Measurements from ENCODE around the gene GHR. TPM values are rescaled to one million over a fixed set of nuclear protein-coding genes. Genes with fewer than 3 reads are reported as not detected.
A peak's percentile ranks its signal among the peaks of the same experiment; 100 is the strongest.

Gene GHR
- total RNA-seq, 4 donors from 2014 or later, result 38.9 to 105 (median 74.8) TPM

GRCh38 chr5:42645138-42645537, 221.9 kb downstream of the GHR start:
- H3K27ac ChIP-seq, result peak overlapping the region in 1 of 4 donors; percentile 17
- ATAC-seq, result no peak
- no peaks in the 10 kb centered on the region for H3K36me3 ChIP-seq
- intact Hi-C loops (cut with DNase I; ENCODE audit: low total_unique reads), result no loop called here
- DNase-seq, result no peak
- H3K27me3 ChIP-seq, result no peaks in the 10 kb centered on the region
- in situ Hi-C loops (cut with MboI; ENCODE audit: low sequenced_read_pairs in 4 of 4), result no loop called here
- TF ChIP-seq CTCF (IDR thresholded peaks at IDR 0.05 in 4 of 5, conservative IDR thresholded peaks at IDR 0.05 in 1 of 5) (no peak), POLR2A (IDR thresholded peaks at IDR 0.05) (no peak)
- no peak overlapping the region for H3K4me3 ChIP-seq
- no peaks in the 10 kb centered on the region for H3K9me3 ChIP-seq
- peaks cover 49 to 55% of the 10 kb centered on the region in 2 donors for H3K4me1 ChIP-seq

- Histone ChIP-seq H3K4me3 (no peak overlapping the region), H3K9me3 (no peaks in the 10 kb centered on the region), H3K36me3 (no peaks in the 10 kb centered on the region), H3K27ac (peak overlapping the region in 2 of 4 donors; percentile 29 to 32), H3K4me1 (peaks cover 53 to 71% of the 10 kb centered on the region in 2 donors), H3K27me3 (no peaks in the 10 kb centered on the region)
- intact Hi-C loops (cut with DNase I; ENCODE audit: low total_unique reads), result no loop called here
- DNase-seq (no peak), ATAC-seq (no peak)
- in situ Hi-C loops (cut with MboI; ENCODE audit: low sequenced_read_pairs in 4 of 4), result no loop called here
- TF ChIP-seq CTCF (IDR thresholded peaks at IDR 0.05 in 4 of 5, conservative IDR thresholded peaks at IDR 0.05 in 1 of 5) (no peak), POLR2A (IDR thresholded peaks at IDR 0.05) (no peak)
Observed at GRCh38 chr5:42648036-42648435, 224.8 kb downstream of the GHR start.

- Histone ChIP-seq H3K36me3 (no peaks in the 10 kb centered on the region), H3K9me3 (no peaks in the 10 kb centered on the region), H3K4me1 (peaks cover 53 to 71% of the 10 kb centered on the region in 2 donors), H3K4me3 (no peak overlapping the region), H3K27me3 (no peaks in the 10 kb centered on the region), H3K27ac (peak overlapping the region in 1 of 4 donors; percentile 32)
- ATAC-seq, result no peak
- TF ChIP-seq POLR2A (IDR thresholded peaks at IDR 0.05), result no peak
- in situ Hi-C loops (cut with MboI; ENCODE audit: low sequenced_read_pairs in 4 of 4) (no loop called here), intact Hi-C loops (cut with DNase I; ENCODE audit: low total_unique reads) (no loop called here)
- no peak for DNase-seq
Observed at GRCh38 chr5:42648915-42649314, 225.7 kb downstream of the GHR start.

- H3K4me3 ChIP-seq, result no peak overlapping the region
- no peaks in the 10 kb centered on the region for H3K9me3 ChIP-seq
- DNase-seq, result no peak
- no peaks in the 10 kb centered on the region for H3K36me3 ChIP-seq
- intact Hi-C loops (cut with DNase I; ENCODE audit: low total_unique reads) (no loop called here), in situ Hi-C loops (cut with MboI; ENCODE audit: low sequenced_read_pairs in 4 of 4) (no loop called here)
- H3K4me1 ChIP-seq, result peaks cover 53 to 71% of the 10 kb centered on the region in 2 donors
- no peaks in the 10 kb centered on the region for H3K27me3 ChIP-seq
- TF ChIP-seq CTCF (IDR thresholded peaks at IDR 0.05 in 4 of 5, conservative IDR thresholded peaks at IDR 0.05 in 1 of 5) (no peak), POLR2A (IDR thresholded peaks at IDR 0.05) (no peak)
- ATAC-seq, result no peak
- no peak overlapping the region for H3K27ac ChIP-seq
Observed at GRCh38 chr5:42650084-42650483, 226.8 kb downstream of the GHR start.

GRCh38 chr5:42653705-42654104, 230.5 kb downstream of the GHR start:
- H3K4me3 ChIP-seq, result no peak overlapping the region
- peaks cover 51 to 65% of the 10 kb centered on the region in 2 donors for H3K4me1 ChIP-seq
- peak; percentile 23 to 28 for ATAC-seq
- H3K36me3 ChIP-seq, result no peaks in the 10 kb centered on the region
- intact Hi-C loops (cut with DNase I; ENCODE audit: low total_unique reads) (no loop called here), in situ Hi-C loops (cut with MboI; ENCODE audit: low sequenced_read_pairs in 4 of 4) (no loop called here)
- H3K9me3 ChIP-seq, result no peaks in the 10 kb centered on the region
- DNase-seq, result no peak
- H3K27ac ChIP-seq, result peak overlapping the region in 2 of 4 donors; percentile 20 to 39
- H3K27me3 ChIP-seq, result no peaks in the 10 kb centered on the region
- TF ChIP-seq POLR2A (IDR thresholded peaks at IDR 0.05) (no peak), CTCF (IDR thresholded peaks at IDR 0.05 in 4 of 5, conservative IDR thresholded peaks at IDR 0.05 in 1 of 5) (no peak)
